Thyroid gland (tissue), 4 donors: Measurements from ENCODE around the gene TADA1.

Experiments used
- POLR2A ChIP-seq, 2 donors: fragments of 450-650 bp; IDR thresholded peaks; one replicate each; pipeline ENCODE4 v1.6.1; 2017; ENCODE audit warnings: antibody characterized with exemption in 2 of 2, mild to moderate bottlenecking in 2 of 2, moderate library complexity in 1 of 2
- TF ChIP-seq, protein P1 (sequence below), 6 experiments: fragments of 200-600 bp in 3 of 6; fragments of 450-650 bp in 3 of 6; sonication (generic) in 3 of 6; IDR thresholded peaks; one replicate each; pipeline ENCODE4 v1.5.1; 2016 to 2019; ENCODE audit warnings: antibody characterized with exemption in 6 of 6, mild to moderate bottlenecking in 2 of 6, inconsistent platforms in 1 of 6, moderate library complexity in 1 of 6

DNA sequence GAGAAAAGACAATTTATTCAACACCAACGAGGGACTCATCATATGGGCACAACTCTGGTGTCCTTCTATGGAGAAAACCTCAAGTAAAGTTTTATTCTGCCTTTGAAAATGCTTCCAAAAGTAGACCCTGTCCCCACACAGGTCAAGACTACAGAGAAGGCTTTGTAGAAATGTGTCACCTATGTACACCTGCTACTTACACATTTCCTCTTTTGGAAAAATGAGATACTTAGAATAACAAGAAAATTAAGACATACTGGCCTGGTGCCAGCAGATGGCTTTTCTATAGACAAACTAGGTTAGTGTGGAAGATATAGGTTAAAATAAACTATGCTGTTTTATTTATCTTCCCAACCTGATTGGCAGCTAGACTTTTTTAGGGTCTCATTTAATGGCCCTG, 23.1 kb downstream of the TADA1 start:
- TF ChIP-seq, protein P1, sequence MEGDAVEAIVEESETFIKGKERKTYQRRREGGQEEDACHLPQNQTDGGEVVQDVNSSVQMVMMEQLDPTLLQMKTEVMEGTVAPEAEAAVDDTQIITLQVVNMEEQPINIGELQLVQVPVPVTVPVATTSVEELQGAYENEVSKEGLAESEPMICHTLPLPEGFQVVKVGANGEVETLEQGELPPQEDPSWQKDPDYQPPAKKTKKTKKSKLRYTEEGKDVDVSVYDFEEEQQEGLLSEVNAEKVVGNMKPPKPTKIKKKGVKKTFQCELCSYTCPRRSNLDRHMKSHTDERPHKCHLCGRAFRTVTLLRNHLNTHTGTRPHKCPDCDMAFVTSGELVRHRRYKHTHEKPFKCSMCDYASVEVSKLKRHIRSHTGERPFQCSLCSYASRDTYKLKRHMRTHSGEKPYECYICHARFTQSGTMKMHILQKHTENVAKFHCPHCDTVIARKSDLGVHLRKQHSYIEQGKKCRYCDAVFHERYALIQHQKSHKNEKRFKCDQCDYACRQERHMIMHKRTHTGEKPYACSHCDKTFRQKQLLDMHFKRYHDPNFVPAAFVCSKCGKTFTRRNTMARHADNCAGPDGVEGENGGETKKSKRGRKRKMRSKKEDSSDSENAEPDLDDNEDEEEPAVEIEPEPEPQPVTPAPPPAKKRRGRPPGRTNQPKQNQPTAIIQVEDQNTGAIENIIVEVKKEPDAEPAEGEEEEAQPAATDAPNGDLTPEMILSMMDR (IDR thresholded peaks at IDR 0.05): no peak
- no peak for TF ChIP-seq POLR2A (IDR thresholded peaks at IDR 0.05)
